GM12865 (cell line): Measurements from ENCODE around the gene SLC1A7.

Source experiments
- DNase-seq: peaks from one replicate; pipeline ENCODE4 v3.0.0; 2010; ENCODE audit warnings: low read depth
- H3K4me3 ChIP-seq: 2 replicates; pipeline ENCODE4 v1.5.1; 2011; ENCODE audit warnings: mild to moderate bottlenecking, low read depth, low read length, control low read depth
- TF ChIP-seq, protein P1 (sequence below): IDR thresholded peaks from 2 replicates; pipeline ENCODE4 v1.5.1; 2011; ENCODE audit warnings: low read length, control low read depth, low read depth, inconsistent platforms; ENCODE audit not compliant: insufficient read depth; ENCODE audit errors: missing control alignments

The SLC1A7 gene

DNA sequence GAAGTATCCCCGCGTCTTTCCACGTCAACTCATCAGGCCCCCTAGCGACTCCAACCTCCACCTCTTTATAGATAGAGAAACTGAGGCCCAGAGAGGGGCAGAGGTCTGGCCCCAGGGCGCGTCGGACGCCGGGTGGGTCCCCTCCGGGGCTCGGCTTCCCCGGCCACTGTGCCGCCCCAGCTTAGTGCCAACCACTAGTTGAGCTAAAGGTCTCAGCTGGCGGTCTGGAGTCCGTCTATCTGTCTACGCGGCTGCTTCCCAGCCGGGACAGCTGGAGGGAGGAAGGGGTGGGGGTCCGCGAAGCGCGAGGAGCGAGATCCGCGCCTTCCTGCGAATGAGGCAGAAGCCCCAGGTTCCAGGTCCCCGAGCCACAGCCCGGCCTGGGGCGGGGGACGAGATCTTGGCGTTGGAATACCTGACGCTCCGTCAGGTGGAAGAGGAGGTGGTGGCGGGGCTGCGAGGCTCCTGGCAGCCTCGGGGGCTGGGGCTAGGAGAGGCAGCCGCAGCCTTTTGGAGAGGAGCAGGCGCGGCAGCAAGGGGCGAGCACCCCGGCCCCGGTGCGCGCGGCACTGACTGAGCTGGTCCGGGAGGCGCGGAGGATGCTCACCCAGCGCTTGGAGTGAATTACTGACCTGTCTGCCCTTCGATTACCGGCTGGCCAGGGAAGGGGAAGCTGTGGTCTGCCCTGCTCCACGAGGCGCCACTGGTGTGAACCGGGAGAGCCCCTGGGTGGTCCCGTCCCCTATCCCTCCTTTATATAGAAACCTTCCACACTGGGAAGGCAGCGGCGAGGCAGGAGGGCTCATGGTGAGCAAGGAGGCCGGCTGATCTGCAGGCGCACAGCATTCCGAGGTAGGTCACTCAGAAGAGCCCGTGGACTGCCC is 79.5 kb downstream of the SLC1A7 start:
- DNase-seq, result no peak
- H3K4me3 ChIP-seq, result no peak overlapping the region
- TF ChIP-seq, protein P1, sequence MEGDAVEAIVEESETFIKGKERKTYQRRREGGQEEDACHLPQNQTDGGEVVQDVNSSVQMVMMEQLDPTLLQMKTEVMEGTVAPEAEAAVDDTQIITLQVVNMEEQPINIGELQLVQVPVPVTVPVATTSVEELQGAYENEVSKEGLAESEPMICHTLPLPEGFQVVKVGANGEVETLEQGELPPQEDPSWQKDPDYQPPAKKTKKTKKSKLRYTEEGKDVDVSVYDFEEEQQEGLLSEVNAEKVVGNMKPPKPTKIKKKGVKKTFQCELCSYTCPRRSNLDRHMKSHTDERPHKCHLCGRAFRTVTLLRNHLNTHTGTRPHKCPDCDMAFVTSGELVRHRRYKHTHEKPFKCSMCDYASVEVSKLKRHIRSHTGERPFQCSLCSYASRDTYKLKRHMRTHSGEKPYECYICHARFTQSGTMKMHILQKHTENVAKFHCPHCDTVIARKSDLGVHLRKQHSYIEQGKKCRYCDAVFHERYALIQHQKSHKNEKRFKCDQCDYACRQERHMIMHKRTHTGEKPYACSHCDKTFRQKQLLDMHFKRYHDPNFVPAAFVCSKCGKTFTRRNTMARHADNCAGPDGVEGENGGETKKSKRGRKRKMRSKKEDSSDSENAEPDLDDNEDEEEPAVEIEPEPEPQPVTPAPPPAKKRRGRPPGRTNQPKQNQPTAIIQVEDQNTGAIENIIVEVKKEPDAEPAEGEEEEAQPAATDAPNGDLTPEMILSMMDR, result no peak

DNA sequence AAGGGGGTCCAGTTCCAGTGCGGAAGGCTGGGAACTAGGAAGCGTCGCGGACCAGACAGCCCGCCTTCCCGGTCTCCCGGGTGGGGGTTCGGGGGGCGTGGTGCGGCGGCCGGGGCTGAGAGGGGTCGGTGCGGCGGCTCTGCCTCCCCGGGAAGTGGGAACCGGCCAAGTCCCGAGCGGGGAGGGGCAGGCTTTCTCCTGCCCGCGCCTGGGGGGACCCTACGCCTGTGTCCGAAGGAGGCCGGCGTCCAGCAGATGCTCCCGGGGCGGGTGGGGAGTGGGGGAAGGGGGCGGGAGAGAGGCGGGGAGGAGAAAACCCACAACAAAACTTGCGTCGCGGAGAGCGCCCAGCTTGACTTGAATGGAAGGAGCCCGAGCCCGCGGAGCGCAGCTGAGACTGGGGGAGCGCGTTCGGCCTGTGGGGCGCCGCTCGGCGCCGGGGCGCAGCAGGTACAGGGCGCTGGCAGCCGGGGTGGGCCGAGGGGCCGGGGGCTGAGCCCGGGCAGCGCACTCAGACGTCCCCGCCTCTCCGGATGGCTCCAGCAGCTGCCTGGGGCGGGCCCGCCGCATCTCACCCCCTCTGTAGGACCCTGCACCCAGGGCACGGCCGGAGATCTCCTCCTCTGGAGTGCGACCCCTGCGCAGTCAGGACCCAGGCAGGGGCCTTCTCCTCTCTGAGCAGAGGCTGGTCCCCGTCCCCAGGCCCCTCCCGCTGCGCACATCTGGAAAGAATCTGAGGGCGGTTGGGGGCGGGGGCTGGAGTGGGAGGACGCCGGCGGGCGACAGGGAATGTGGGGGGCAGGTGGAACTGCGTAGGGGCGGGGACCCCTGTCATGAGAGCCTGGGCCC is 80.4 kb downstream of the SLC1A7 start, which contains the start of gene PODN:
Gene PODN (plus strand): TSS at position 355 of the 849 bp plus-strand sequence. CDS start 7,643 bp downstream, outside the sequence.
- TF ChIP-seq, protein P1, result no peak
- no peak for DNase-seq
- H3K4me3 ChIP-seq, result no peak within 1 kb of the TSS

- no peak for DNase-seq
- no peak overlapping the region for H3K4me3 ChIP-seq
- TF ChIP-seq, protein P1, result no peak
Measured at GRCh38 chr1:53061123-53061858, 81.1 kb downstream of the SLC1A7 start.

DNA sequence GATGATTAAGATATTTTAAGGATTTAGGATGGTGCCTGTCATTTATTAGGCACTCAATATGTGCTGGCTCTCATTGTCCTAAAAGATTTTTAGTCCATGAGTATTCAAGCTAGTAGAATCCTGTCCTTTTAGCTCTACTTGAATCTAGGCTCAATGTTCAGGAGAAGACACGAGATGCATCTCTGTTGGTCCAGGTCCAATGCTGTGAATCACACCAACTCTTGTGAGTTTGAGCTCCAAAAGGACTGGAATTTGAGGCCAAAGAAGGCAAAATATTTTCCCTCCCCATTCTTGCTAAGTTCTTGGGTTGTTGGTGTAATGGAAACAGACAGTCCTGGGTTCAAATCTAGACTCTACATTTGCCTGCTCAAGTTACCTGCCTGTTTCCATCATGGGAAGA is 81.9 kb downstream of the SLC1A7 start:
- DNase-seq, result no peak
- H3K4me3 ChIP-seq, result no peak overlapping the region
- TF ChIP-seq, protein P1, result no peak

GRCh38 chr1:53057127-53057526 is 85.3 kb downstream of the SLC1A7 start:
- TF ChIP-seq, protein P1, result no peak
- DNase-seq, result no peak
- H3K4me3 ChIP-seq, result no peak overlapping the region

DNA sequence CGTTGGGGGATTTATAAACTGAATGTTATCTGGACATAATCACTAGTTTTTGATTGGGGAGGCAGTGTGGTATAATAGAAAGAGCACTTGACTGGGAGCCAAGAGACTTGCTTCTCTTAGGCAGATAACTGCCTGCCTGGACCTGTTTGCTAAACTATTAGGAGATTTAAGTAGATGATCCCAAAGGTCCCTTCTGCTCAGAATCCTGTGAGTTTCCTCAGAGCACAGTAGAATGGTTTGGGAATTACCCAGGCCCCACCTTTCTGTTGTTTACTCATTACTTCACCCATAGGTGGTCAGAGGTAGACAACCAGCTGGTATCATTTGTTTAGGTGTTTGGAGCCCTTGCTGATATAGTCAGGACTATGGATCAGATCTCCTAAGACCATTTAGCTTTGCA is 90.8 kb downstream of the SLC1A7 start:
- H3K4me3 ChIP-seq, result no peak overlapping the region
- DNase-seq, result no peak
- TF ChIP-seq, protein P1, result no peak
